DND-41 (cell line): ENCODE data around the gene SOCS1.
"Not testable (repeated sequence)": the region's sequence is repeated elsewhere in the genome, so short reads cannot be mapped to it uniquely, and the experiment has no call there.

Experiments used
- ATAC-seq: fragments of 200-7000 bp; cut with Tn5 transposase; 3 replicates; pipeline ENCODE4 v1.9.1; 2021; ENCODE audit warnings: low read depth; ENCODE audit not compliant: insufficient read depth
- DNase-seq: peaks from one replicate; pipeline ENCODE4 v3.0.0-alpha.2; 2020
- H2AFZ ChIP-seq: 2 replicates; pipeline ENCODE4 v1.6.0; 2012; ENCODE audit warnings: low read depth, low read length
- H3K27ac ChIP-seq: 2 replicates; pipeline ENCODE4 v1.5.1; 2012; ENCODE audit warnings: low read length, inconsistent platforms
- H3K27me3 ChIP-seq: fragments of 200-600 bp; sonication (generic); 2 replicates; pipeline ENCODE4 v1.6.0; 2012; ENCODE audit warnings: low read length, mild to moderate bottlenecking, inconsistent platforms; ENCODE audit not compliant: insufficient read depth, poor library complexity
- H3K36me3 ChIP-seq: 2 replicates; pipeline ENCODE4 v1.5.1; 2012; ENCODE audit warnings: low read length, inconsistent platforms; ENCODE audit not compliant: insufficient read depth
- H3K4me1 ChIP-seq: 2 replicates; pipeline ENCODE4 v1.5.1; 2012; ENCODE audit warnings: mild to moderate bottlenecking, low read length; ENCODE audit not compliant: insufficient read depth
- H3K4me2 ChIP-seq: 2 replicates; pipeline ENCODE4 v1.6.0; 2012; ENCODE audit warnings: mild to moderate bottlenecking, moderate library complexity, low read length, inconsistent platforms; ENCODE audit not compliant: insufficient read depth
- H3K4me3 ChIP-seq, 2 experiments: fragments of 200-600 bp in 1 of 2; shearing (Covaris generic) in 1 of 2; 2 replicates each; pipeline ENCODE4 v1.5.1; 2012 to 2016; ENCODE audit warnings: inconsistent platforms in 2 of 2, low read length in 2 of 2, mild to moderate bottlenecking in 2 of 2, low read depth in 1 of 2, moderate library complexity in 1 of 2
- H3K79me2 ChIP-seq: 2 replicates; pipeline ENCODE4 v1.6.0; 2012; ENCODE audit warnings: low read length, inconsistent platforms; ENCODE audit not compliant: insufficient read depth
- H3K9ac ChIP-seq: 2 replicates; pipeline ENCODE4 v1.6.0; 2012; ENCODE audit warnings: low read depth, mild to moderate bottlenecking, inconsistent platforms, low read length, moderate library complexity
- H3K9me3 ChIP-seq: 2 replicates; pipeline ENCODE4 v1.5.1; 2012; ENCODE audit warnings: low read length, moderate library complexity, mild to moderate bottlenecking, inconsistent platforms; ENCODE audit not compliant: insufficient read depth, severe bottlenecking
- H4K20me1 ChIP-seq: 2 replicates; pipeline ENCODE4 v1.6.0; 2012; ENCODE audit warnings: low read length; ENCODE audit not compliant: insufficient read depth
- CTCF ChIP-seq: IDR thresholded peaks from 2 replicates; pipeline ENCODE4 v1.5.1; 2012; ENCODE audit warnings: borderline replicate concordance, low read length, moderate library complexity, mild to moderate bottlenecking; ENCODE audit not compliant: poor library complexity, severe bottlenecking; ENCODE audit errors: extremely low read depth
- EZH2 ChIP-seq: IDR thresholded peaks from 3 replicates; pipeline ENCODE4 v1.6.1; 2012; ENCODE audit warnings: borderline replicate concordance, low read depth, mild to moderate bottlenecking, moderate library complexity, low read length, inconsistent platforms; ENCODE audit not compliant: severe bottlenecking

Gene SOCS1

GRCh38 chr16:11290102-11290893 lies 34.3 kb upstream of the SOCS1 start:
- H3K27me3 ChIP-seq: no peaks in the 10 kb centered on the region
- no peaks in the 10 kb centered on the region for H3K4me1 ChIP-seq
- H3K27ac ChIP-seq: no peak overlapping the region
- DNase-seq (no peak), ATAC-seq (no peak)
- no peaks in the 10 kb centered on the region for H4K20me1 ChIP-seq
- no peak for TF ChIP-seq EZH2
- TF ChIP-seq CTCF: no peak
- H2AFZ ChIP-seq: no peak overlapping the region
- H3K4me2 ChIP-seq: no peak overlapping the region
- H3K36me3 ChIP-seq: no peaks in the 10 kb centered on the region
- H3K4me3 ChIP-seq: no peak overlapping the region
- H3K9ac ChIP-seq: no peak overlapping the region
- H3K79me2 ChIP-seq: no peaks in the 10 kb centered on the region
- no peaks in the 10 kb centered on the region for H3K9me3 ChIP-seq

GRCh38 chr16:11289696-11290095 lies 33.7 kb upstream of the SOCS1 start:
- DNase-seq, H3K27me3 ChIP-seq, H3K4me2 ChIP-seq, H3K9me3 ChIP-seq, ATAC-seq, H3K79me2 ChIP-seq, H2AFZ ChIP-seq, H4K20me1 ChIP-seq, H3K4me1 ChIP-seq, H3K27ac ChIP-seq, H3K36me3 ChIP-seq, H3K4me3 ChIP-seq, H3K9ac ChIP-seq: not testable (repeated sequence)

GRCh38 chr16:11289202-11289601 lies 33.2 kb upstream of the SOCS1 start:
- Histone ChIP-seq H3K36me3 (no peaks in the 10 kb centered on the region), H3K9me3 (no peaks in the 10 kb centered on the region), H4K20me1 (no peaks in the 10 kb centered on the region), H3K4me3 (no peak overlapping the region), H2AFZ (no peak overlapping the region), H3K4me1 (no peaks in the 10 kb centered on the region), H3K27ac (no peak overlapping the region), H3K4me2 (no peak overlapping the region), H3K9ac (no peak overlapping the region), H3K27me3 (no peaks in the 10 kb centered on the region), H3K79me2 (no peaks in the 10 kb centered on the region)
- DNase-seq (no peak), ATAC-seq (no peak)
- TF ChIP-seq CTCF (no peak), EZH2 (no peak)

GRCh38 chr16:11285842-11286241 lies 29.8 kb upstream of the SOCS1 start:
- ATAC-seq (no peak), DNase-seq (no peak)
- no peaks in the 10 kb centered on the region for H4K20me1 ChIP-seq
- H3K36me3 ChIP-seq: no peaks in the 10 kb centered on the region
- no peaks in the 10 kb centered on the region for H3K4me1 ChIP-seq
- TF ChIP-seq CTCF (no peak), EZH2 (no peak)
- H3K27me3 ChIP-seq: peaks cover 4% of the 10 kb centered on the region
- H2AFZ ChIP-seq: no peak overlapping the region
- no peak overlapping the region for H3K9ac ChIP-seq
- H3K4me3 ChIP-seq: no peak overlapping the region
- H3K9me3 ChIP-seq: no peaks in the 10 kb centered on the region
- no peak overlapping the region for H3K27ac ChIP-seq
- no peaks in the 10 kb centered on the region for H3K79me2 ChIP-seq
- H3K4me2 ChIP-seq: no peak overlapping the region
